HepG2 (cell line): ENCODE data around the gene DIPK1A. TPM values are rescaled to one million over a fixed set of nuclear protein-coding genes. Genes with fewer than 3 reads are reported as not detected.

Source experiments
- ATAC-seq: fragments of 200-7000 bp; cut with Tn5 transposase; 3 replicates; pipeline ENCODE4 v1.9.1; 2020; ENCODE audit warnings: mild to moderate bottlenecking, moderate library complexity
- BruUV-seq: library from RNA; stranded (reverse); fragments of 400-500 nt; replicated peaks from 2 replicates; lab custom pipeline; 2021; lab: Mats Ljungman, UMichigan
- CTCF ChIA-PET: fragments of 300-600 bp; formaldehyde crosslinking; extraction: SDS; loops from one replicate; lab custom pipeline; 2021; ENCODE audit warnings: low total read pairs, inconsistent platforms, low intra/inter-chr PET ratio; lab: Yijun Ruan, JAX
- POLR2A ChIA-PET: fragments of 350-600 bp; sonication (Branson Sonifier 250); formaldehyde crosslinking; loops from one replicate; lab custom pipeline; 2020; ENCODE audit warnings: antibody characterized with exemption, inconsistent platforms; lab: Yijun Ruan, JAX
- DNase-seq: peaks from one replicate; pipeline ENCODE4 v3.0.0-alpha.2; 2015; ENCODE audit warnings: low spot score
- FAIRE-seq: peaks from 3 replicates; lab custom pipeline; 2011; peaks lifted over from hg19 to GRCh38; lab: Jason Lieb, UNC
- H2AFZ ChIP-seq: one replicate; pipeline ENCODE4 v1.6.1; 2011; ENCODE audit warnings: low read length, inconsistent platforms
- H3K27ac ChIP-seq: fragments of 300-600 bp; 3 replicates; pipeline ENCODE4 v1.8.0; 2011; ENCODE audit warnings: mixed run types, mild to moderate bottlenecking, mixed read lengths, low read length, inconsistent platforms; ENCODE audit not compliant: insufficient read depth; ENCODE audit errors: extremely low read length
- H3K27me3 ChIP-seq, 2 experiments: fragments of 200-600 bp in 1 of 2; 2 replicates in 1 of 2; 3 replicates in 1 of 2; pipeline versions ENCODE4 v1.6.0 to v1.8.0; 2011; ENCODE audit warnings: low read length in 2 of 2, mild to moderate bottlenecking in 2 of 2, moderate library complexity in 2 of 2, inconsistent platforms in 1 of 2; ENCODE audit not compliant: insufficient read depth in 2 of 2, control insufficient read depth in 1 of 2
- H3K36me3 ChIP-seq, 2 experiments: fragments of 200-600 bp in 1 of 2; replicated peaks in 1 of 2; 2 replicates in 1 of 2; 3 replicates in 1 of 2; pipeline versions ENCODE4 v1.5.1 to v1.8.0; 2011; ENCODE audit warnings: low read length in 2 of 2, inconsistent platforms in 1 of 2; ENCODE audit not compliant: insufficient read depth in 2 of 2, control insufficient read depth in 1 of 2
- H3K4me1 ChIP-seq: 2 replicates; pipeline ENCODE4 v1.5.1; 2012; ENCODE audit warnings: low read length, inconsistent platforms; ENCODE audit not compliant: insufficient read depth
- H3K4me2 ChIP-seq: 2 replicates; pipeline ENCODE4 v1.6.0; 2011; ENCODE audit warnings: low read depth, low read length, inconsistent platforms
- H3K4me3 ChIP-seq, 3 experiments: fragments of 200-600 bp in 1 of 3; sonication (generic), shearing (Covaris generic) in 1 of 3; replicated peaks in 1 of 3; 2 replicates each; pipeline ENCODE4 v1.5.1; 2011 to 2016; ENCODE audit warnings: low read length in 3 of 3, inconsistent platforms in 2 of 3, low read depth in 2 of 3, mild to moderate bottlenecking in 2 of 3, control low read depth in 1 of 3, mixed read lengths in 1 of 3; ENCODE audit not compliant: insufficient read depth in 1 of 3
- H3K79me2 ChIP-seq: one replicate; pipeline ENCODE4 v1.6.1; 2011; ENCODE audit warnings: low read length, inconsistent platforms; ENCODE audit not compliant: insufficient read depth
- H3K9ac ChIP-seq: 2 replicates; pipeline ENCODE4 v1.6.0; 2011; ENCODE audit warnings: mild to moderate bottlenecking, low read depth, low read length, inconsistent platforms; ENCODE audit not compliant: insufficient read depth
- H3K9me3 ChIP-seq: 2 replicates; pipeline ENCODE4 v1.5.1; 2012; ENCODE audit warnings: mild to moderate bottlenecking, low read length
- H4K20me1 ChIP-seq: 2 replicates; pipeline ENCODE4 v1.6.0; 2011; ENCODE audit warnings: inconsistent platforms, mild to moderate bottlenecking, low read length, moderate library complexity; ENCODE audit not compliant: insufficient read depth
- AGO2 ChIP-seq: fragments of 200-400 bp; formaldehyde crosslinking; optimal IDR thresholded peaks from 2 replicates; pipeline ENCODE3; 2017; ENCODE audit warnings: mild to moderate bottlenecking, low read depth, low read length, moderate library complexity
- CHD2 ChIP-seq: IDR thresholded peaks from 2 replicates; pipeline ENCODE4 v1.6.1; 2011; ENCODE audit warnings: low read depth, low read length, improper control_type of control experiment
- POLR2A ChIP-seq, 2 experiments: IDR thresholded peaks; 2 replicates each; pipeline ENCODE4 v1.6.1; 2011; ENCODE audit warnings: low read depth in 2 of 2, low read length in 2 of 2, mild to moderate bottlenecking in 1 of 2, moderate library complexity in 1 of 2; ENCODE audit not compliant: insufficient read depth in 1 of 2
- POLR2G ChIP-seq: fragments of 200-400 bp; formaldehyde crosslinking; IDR thresholded peaks from 2 replicates; pipeline ENCODE4 v1.6.1; 2018; ENCODE audit warnings: mild to moderate bottlenecking, low read depth, low read length, moderate library complexity
- RBFOX2 ChIP-seq: fragments of 200-400 bp; formaldehyde crosslinking; IDR thresholded peaks from 2 replicates; pipeline ENCODE4 v1.6.1; 2017; ENCODE audit warnings: low read depth, mild to moderate bottlenecking, low read length
- RBM22 ChIP-seq: fragments of 200-400 bp; formaldehyde crosslinking; optimal IDR thresholded peaks from 2 replicates; pipeline ENCODE3; 2017; ENCODE audit warnings: mild to moderate bottlenecking, low read length, moderate library complexity
- ZUFSP ChIP-seq: sonication (generic); formaldehyde crosslinking; IDR thresholded peaks from 2 replicates; pipeline ENCODE4 v1.9.0; 2021; ENCODE audit warnings: missing genetic modification reagents, mild to moderate bottlenecking, borderline replicate concordance
- WGBS: methylation state at CpG from one replicate; pipeline ENCODE4 v1.1.6; 2017; ENCODE audit warnings: low lambda C conversion rate; 5-methylcytosine and 5-hydroxymethylcytosine counted together
- in situ Hi-C: cut with HindIII; loops from 2 replicates; pipeline ENCODE4 v1.10.0; 2017; ENCODE audit warnings: low pct_unique_long_range_greater_than_20kb; ENCODE audit not compliant: extremely low pct_ligation_motif_present
- intact Hi-C: fragments of 100-400 bp; cut with micrococcal nuclease; formaldehyde crosslinking; loops from one replicate; pipeline ENCODE4 v1.10.0; 2022; ENCODE audit not compliant: unreplicated experiment
- polyA plus RNA-seq, 8 experiments: library from polyadenylated mRNA; depleted of rRNA in 3 of 8; stranded (reverse) in 7 of 8; unstranded in 1 of 8; fragments of >200 nt; fragmentation: Illumina TruSeq in 4 of 8; extraction: Trizol in 4 of 8; gene quantifications; 2 replicates each; pipeline versions ENCODE4 v1.2.1 to v1.2.3, GENCODE V29; 2011 to 2016; ENCODE audit warnings: low read depth in 4 of 8, missing spikeins in 1 of 8, mixed read lengths in 1 of 8; ENCODE audit not compliant: insufficient read depth in 1 of 8
- total RNA-seq, 5 experiments: library from RNA; depleted of rRNA; stranded (reverse); fragments of >200 nt; fragmentation: Illumina TruSeq; extraction: Trizol; gene quantifications; 2 replicates each; pipeline ENCODE4 v1.2.3, GENCODE V29; 2016; ENCODE audit warnings: low read depth in 1 of 5

DIPK1A gene
- total and polyA plus RNA-seq, 2 of the 13 experiments (the other 11 are each of a cell fraction or from before 2014, with no cell fraction given) = 8.4 TPM

- no peak overlapping the region for H3K9ac ChIP-seq
- H3K27me3 ChIP-seq = no peaks in the 10 kb centered on the region
- WGBS = 98% methylated on average over 8 of the region's 8 CpGs
- peaks cover 14% of the 10 kb centered on the region for H3K4me1 ChIP-seq
- no peak overlapping the region for H3K4me3 ChIP-seq
- in situ Hi-C loops = no loop called here
- H3K36me3 ChIP-seq = peaks cover 12 to 55% of the 10 kb centered on the region in 2 experiments
- TF ChIP-seq CHD2 (no peak), RBM22 (peak; percentile 69), AGO2 (peak; percentile 31), POLR2G (peak; percentile 63), POLR2A (IDR thresholded peaks at IDR 0.05; ENCODE audit: insufficient read depth in 1 of 2, low read depth in 2 of 2, low read length in 2 of 2) (peak in 1 of 2 experiments; percentile 29; a peak in 1 of 4 replicates), ZUFSP (CRISPR knock-in tag) (no peak), RBFOX2 (0 out of 2 replicates have a peak, but pooled peaks have one; percentile 3)
- no peak overlapping the region for H3K27ac ChIP-seq
- H4K20me1 ChIP-seq = peaks cover 28% of the 10 kb centered on the region
- ChIA-PET CTCF (no interaction called here), POLR2A (interaction anchor here (1.5 kb wide), 1 partner anchor 12 kb away, joined by 8 read pairs; the partner anchor contains the start of gene RPL5)
- DNase-seq (no peak), FAIRE-seq (no peak), ATAC-seq (peak; percentile 26; the same call in 1 of the 3 replicates)
- no peak overlapping the region for H3K4me2 ChIP-seq
- H3K79me2 ChIP-seq = peaks cover 17% of the 10 kb centered on the region
- intact Hi-C loops = no loop called here
- BruUV-seq = no TSS peak
- no peak overlapping the region for H2AFZ ChIP-seq
- no peaks in the 10 kb centered on the region for H3K9me3 ChIP-seq
Observed at GRCh38 chr1:92843429-92844352, 117.6 kb downstream of the DIPK1A start.
